ENCODE measurements around the gene TNXB. TPM values are rescaled to one million over a fixed set of nuclear protein-coding genes. Genes with fewer than 3 reads are reported as not detected.
"Not testable (repeated sequence)": the region's sequence is repeated elsewhere in the genome, so short reads cannot be mapped to it uniquely, and the experiment has no call there.

TNXB gene
- total RNA-seq, 2 donors from 2014 or later, result 4.0 to 9.3 TPM

DNA sequence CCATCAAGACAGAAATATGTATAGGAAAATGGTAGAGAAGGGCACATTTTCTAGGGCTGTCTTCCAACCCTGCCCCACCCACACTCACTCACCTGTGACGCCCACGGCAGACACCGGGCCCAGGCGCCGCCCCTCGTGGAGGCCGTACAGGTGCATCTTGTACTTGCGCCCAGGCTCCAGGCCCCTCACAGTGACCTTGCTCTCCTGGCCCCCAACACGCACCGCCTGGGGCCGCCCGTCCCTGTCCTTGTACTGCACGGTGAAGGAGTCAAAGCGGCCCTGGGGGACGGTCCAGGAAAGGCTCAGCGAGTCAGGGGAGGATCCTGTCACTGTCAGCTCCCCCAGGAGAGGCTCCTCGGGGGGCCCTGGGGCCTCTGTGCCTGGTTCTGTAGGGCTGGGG lies 51.2 kb downstream of the TNXB start:
- Histone ChIP-seq H3K27ac (ENCODE audit: low read depth, low read length) (no peak overlapping the region), H3K4me1 (ENCODE audit: control insufficient read depth, insufficient read depth, low read length) (no peaks in the 10 kb centered on the region), H3K27me3 (ENCODE audit: control insufficient read depth, insufficient read depth, low read length, poor library complexity, severe bottlenecking) (no peaks in the 10 kb centered on the region), H3K4me3 (ENCODE audit: low read length) (no peak overlapping the region), H3K9me3 (ENCODE audit: control insufficient read depth, low read length) (no peaks in the 10 kb centered on the region), H3K9ac (ENCODE audit: extremely low read depth, low read length, poor library complexity, severe bottlenecking) (no peak overlapping the region), H3K36me3 (ENCODE audit: control insufficient read depth, insufficient read depth, low read length) (no peaks in the 10 kb centered on the region)
- H3K4me3 Mint-ChIP-seq, result no peak overlapping the region
- H3K27ac Mint-ChIP-seq, result no peak overlapping the region
- H3K27me3 Mint-ChIP-seq (ENCODE audit: insufficient read depth), result peaks cover 5% of the 10 kb centered on the region
- H3K9me3 Mint-ChIP-seq, result no peaks in the 10 kb centered on the region
- 87 to 93% methylated on average over 10 to 17 of the region's 17 CpGs for WGBS, 2 experiments (ENCODE audit: insufficient coverage in 1 of 2, insufficient read length in 1 of 2)
- no peak for DNase-seq
- no peaks in the 10 kb centered on the region for H3K4me1 Mint-ChIP-seq
- no peaks in the 10 kb centered on the region for H3K36me3 Mint-ChIP-seq (ENCODE audit: low read depth)
- TF ChIP-seq, protein P1, sequence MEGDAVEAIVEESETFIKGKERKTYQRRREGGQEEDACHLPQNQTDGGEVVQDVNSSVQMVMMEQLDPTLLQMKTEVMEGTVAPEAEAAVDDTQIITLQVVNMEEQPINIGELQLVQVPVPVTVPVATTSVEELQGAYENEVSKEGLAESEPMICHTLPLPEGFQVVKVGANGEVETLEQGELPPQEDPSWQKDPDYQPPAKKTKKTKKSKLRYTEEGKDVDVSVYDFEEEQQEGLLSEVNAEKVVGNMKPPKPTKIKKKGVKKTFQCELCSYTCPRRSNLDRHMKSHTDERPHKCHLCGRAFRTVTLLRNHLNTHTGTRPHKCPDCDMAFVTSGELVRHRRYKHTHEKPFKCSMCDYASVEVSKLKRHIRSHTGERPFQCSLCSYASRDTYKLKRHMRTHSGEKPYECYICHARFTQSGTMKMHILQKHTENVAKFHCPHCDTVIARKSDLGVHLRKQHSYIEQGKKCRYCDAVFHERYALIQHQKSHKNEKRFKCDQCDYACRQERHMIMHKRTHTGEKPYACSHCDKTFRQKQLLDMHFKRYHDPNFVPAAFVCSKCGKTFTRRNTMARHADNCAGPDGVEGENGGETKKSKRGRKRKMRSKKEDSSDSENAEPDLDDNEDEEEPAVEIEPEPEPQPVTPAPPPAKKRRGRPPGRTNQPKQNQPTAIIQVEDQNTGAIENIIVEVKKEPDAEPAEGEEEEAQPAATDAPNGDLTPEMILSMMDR (conservative IDR thresholded peaks at IDR 0.05), result no peak

DNA sequence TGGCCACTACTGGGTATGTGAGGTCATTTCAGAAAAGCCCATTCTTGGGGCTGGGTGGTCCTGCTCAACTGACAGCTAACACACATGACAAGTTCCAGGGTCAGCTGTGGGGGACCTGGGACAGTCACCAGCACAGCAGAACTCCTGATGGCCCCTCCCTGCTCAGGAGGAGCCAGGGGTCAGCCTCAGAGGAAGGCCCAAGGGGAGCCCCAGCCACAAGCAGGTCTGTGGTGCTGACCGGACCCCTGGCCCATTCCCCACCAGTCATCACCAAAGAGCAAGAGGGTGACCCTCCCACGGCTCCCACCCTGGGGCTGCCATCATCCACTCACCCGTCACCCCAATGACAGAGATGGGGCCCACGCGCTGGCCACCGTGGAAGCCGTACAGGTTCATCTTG lies 52.9 kb downstream of the TNXB start:
- H3K9me3 ChIP-seq (ENCODE audit: control insufficient read depth, low read length), result no peaks in the 10 kb centered on the region
- H3K36me3 Mint-ChIP-seq (ENCODE audit: low read depth), result no peaks in the 10 kb centered on the region
- H3K4me1 Mint-ChIP-seq, result no peaks in the 10 kb centered on the region
- 85% methylated on average over 7 of the region's 7 CpGs; no CpG with 5 or more reads in 1 of the 2 experiments for whole genome bisulfite sequencing, 2 experiments (ENCODE audit: insufficient coverage in 1 of 2, insufficient read length in 1 of 2)
- H3K9me3 Mint-ChIP-seq, result no peaks in the 10 kb centered on the region
- H3K4me3 Mint-ChIP-seq, result no peak overlapping the region
- peaks cover 5% of the 10 kb centered on the region for H3K27me3 Mint-ChIP-seq (ENCODE audit: insufficient read depth)
- H3K4me3 ChIP-seq (ENCODE audit: low read length), result no peak overlapping the region
- H3K27ac Mint-ChIP-seq, result no peak overlapping the region
- no peak for DNase-seq
- no peaks in the 10 kb centered on the region for H3K27me3 ChIP-seq (ENCODE audit: control insufficient read depth, insufficient read depth, low read length, poor library complexity, severe bottlenecking)
- no peaks in the 10 kb centered on the region for H3K4me1 ChIP-seq (ENCODE audit: control insufficient read depth, insufficient read depth, low read length)
- H3K9ac ChIP-seq (ENCODE audit: extremely low read depth, low read length, poor library complexity, severe bottlenecking), result no peak overlapping the region
- no peak overlapping the region for H3K27ac ChIP-seq (ENCODE audit: low read depth, low read length)
- H3K36me3 ChIP-seq (ENCODE audit: control insufficient read depth, insufficient read depth, low read length), result no peaks in the 10 kb centered on the region
- TF ChIP-seq, protein P1 (conservative IDR thresholded peaks at IDR 0.05), result no peak

DNA sequence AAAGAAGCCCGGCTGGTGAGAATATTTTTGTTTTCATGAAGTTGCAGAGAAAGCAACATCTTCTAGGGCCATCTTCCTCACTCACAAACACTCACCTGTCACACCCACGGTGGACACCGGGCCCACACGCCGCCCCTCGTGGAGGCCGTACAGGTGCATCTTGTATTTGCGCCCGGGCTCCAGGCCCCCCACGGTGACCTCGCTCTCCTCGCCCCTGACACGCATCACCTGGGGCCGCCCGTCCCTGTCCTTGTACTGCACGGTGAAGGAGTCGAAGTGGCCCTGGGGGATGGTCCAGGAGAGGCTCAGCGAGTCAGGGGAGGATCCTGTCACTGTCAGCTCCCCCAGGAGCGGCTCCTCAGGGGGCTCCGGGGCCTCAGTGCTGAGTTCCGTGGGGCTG lies 53.4 kb downstream of the TNXB start:
- not testable (repeated sequence) for H3K4me3 Mint-ChIP-seq; H3K4me3 ChIP-seq (ENCODE audit: low read length); H3K4me1 Mint-ChIP-seq; H3K27me3 Mint-ChIP-seq (ENCODE audit: insufficient read depth); H3K9me3 Mint-ChIP-seq; H3K36me3 Mint-ChIP-seq (ENCODE audit: low read depth); H3K36me3 ChIP-seq (ENCODE audit: control insufficient read depth, insufficient read depth, low read length); H3K9me3 ChIP-seq (ENCODE audit: control insufficient read depth, low read length); DNase-seq; H3K27ac Mint-ChIP-seq; H3K27ac ChIP-seq (ENCODE audit: low read depth, low read length); H3K4me1 ChIP-seq (ENCODE audit: control insufficient read depth, insufficient read depth, low read length); H3K27me3 ChIP-seq (ENCODE audit: control insufficient read depth, insufficient read depth, low read length, poor library complexity, severe bottlenecking); H3K9ac ChIP-seq (ENCODE audit: extremely low read depth, low read length, poor library complexity, severe bottlenecking)
- WGBS, 2 experiments (ENCODE audit: insufficient coverage in 1 of 2, insufficient read length in 1 of 2), result 93% methylated on average over 21 of the region's 21 CpGs; no CpG with 5 or more reads in 1 of the 2 experiments

DNA sequence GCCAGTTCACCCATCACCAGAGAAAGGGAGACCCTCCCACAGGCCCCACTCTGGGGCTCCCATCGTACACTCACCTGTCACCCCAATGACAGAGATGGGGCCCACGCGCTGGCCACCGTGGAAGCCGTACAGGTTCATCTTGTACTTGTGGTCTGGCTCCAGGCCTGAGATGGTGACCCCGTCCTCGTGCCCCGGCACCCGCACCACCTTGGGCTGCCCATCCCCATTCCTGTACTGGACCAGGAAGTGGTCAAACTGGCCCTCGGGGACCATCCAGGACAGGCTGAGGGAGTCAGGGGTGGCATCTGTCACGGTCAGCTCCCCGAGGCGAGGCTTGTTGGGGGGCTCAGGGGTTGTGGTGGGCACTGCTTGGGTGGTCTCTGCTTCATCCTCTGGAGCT lies 55.8 kb downstream of the TNXB start:
- H3K4me3 Mint-ChIP-seq; H3K4me3 ChIP-seq (ENCODE audit: low read length); H3K36me3 ChIP-seq (ENCODE audit: control insufficient read depth, insufficient read depth, low read length); H3K27me3 ChIP-seq (ENCODE audit: control insufficient read depth, insufficient read depth, low read length, poor library complexity, severe bottlenecking); H3K27ac ChIP-seq (ENCODE audit: low read depth, low read length); H3K36me3 Mint-ChIP-seq (ENCODE audit: low read depth); H3K9ac ChIP-seq (ENCODE audit: extremely low read depth, low read length, poor library complexity, severe bottlenecking); H3K4me1 ChIP-seq (ENCODE audit: control insufficient read depth, insufficient read depth, low read length); H3K27me3 Mint-ChIP-seq (ENCODE audit: insufficient read depth); H3K9me3 ChIP-seq (ENCODE audit: control insufficient read depth, low read length); H3K9me3 Mint-ChIP-seq; H3K27ac Mint-ChIP-seq; DNase-seq; H3K4me1 Mint-ChIP-seq: not testable (repeated sequence)
- 94% methylated on average over 11 to 13 of the region's 13 CpGs for WGBS, 2 experiments (ENCODE audit: insufficient coverage in 1 of 2, insufficient read length in 1 of 2)

DNA sequence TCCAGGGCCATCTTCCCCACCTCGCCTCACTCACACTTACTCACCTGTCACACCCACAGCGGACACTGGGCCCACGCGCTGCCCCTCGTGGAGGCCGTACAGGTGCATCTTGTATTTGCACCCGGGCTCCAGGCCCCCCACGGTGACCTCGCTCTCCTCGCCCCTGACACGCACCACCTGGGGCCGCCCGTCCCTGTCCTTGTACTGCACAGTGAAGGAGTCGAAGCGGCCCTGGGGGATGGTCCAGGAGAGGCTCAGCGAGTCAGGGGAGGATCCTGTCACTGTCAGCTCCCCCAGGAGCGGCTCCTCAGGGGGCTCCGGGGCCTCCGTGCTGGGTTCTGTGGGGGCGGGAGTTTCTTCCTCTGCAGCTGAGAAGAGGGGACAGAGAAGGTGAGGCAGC lies 56.5 kb downstream of the TNXB start:
- H3K27me3 Mint-ChIP-seq (ENCODE audit: insufficient read depth); H3K9me3 ChIP-seq (ENCODE audit: control insufficient read depth, low read length); H3K27ac Mint-ChIP-seq: not testable (repeated sequence)

More for the DNA sequence above, 56.5 kb downstream of the TNXB start:
- not testable (repeated sequence) for H3K9me3 Mint-ChIP-seq; H3K4me3 ChIP-seq (ENCODE audit: low read length); H3K4me3 Mint-ChIP-seq; DNase-seq; H3K4me1 ChIP-seq (ENCODE audit: control insufficient read depth, insufficient read depth, low read length); H3K36me3 Mint-ChIP-seq (ENCODE audit: low read depth); H3K9ac ChIP-seq (ENCODE audit: extremely low read depth, low read length, poor library complexity, severe bottlenecking); H3K27ac ChIP-seq (ENCODE audit: low read depth, low read length); H3K4me1 Mint-ChIP-seq; H3K27me3 ChIP-seq (ENCODE audit: control insufficient read depth, insufficient read depth, low read length, poor library complexity, severe bottlenecking); H3K36me3 ChIP-seq (ENCODE audit: control insufficient read depth, insufficient read depth, low read length)
- 87 to 97% methylated on average over 12 to 20 of the region's 20 CpGs for WGBS, 2 experiments (ENCODE audit: insufficient coverage in 1 of 2, insufficient read length in 1 of 2)

All from endodermal cell (in vitro differentiated cells).